H1 (cell line): ENCODE data around the gene TMEM107. TPM values are rescaled to one million over a fixed set of nuclear protein-coding genes. Genes with fewer than 3 reads are reported as not detected.

Experiments used
- NANOG ChIP-seq: IDR thresholded peaks from 2 replicates; pipeline ENCODE4 v1.6.1; 2011; ENCODE audit warnings: low read length, low read depth, mild to moderate bottlenecking, inconsistent platforms; ENCODE audit not compliant: insufficient read depth, poor library complexity, severe bottlenecking
- PHF8 ChIP-seq: fragments of 200-600 bp; sonication (generic); conservative IDR thresholded peaks from 2 replicates; pipeline ENCODE4 v1.7.1; 2012; ENCODE audit warnings: low read depth, mild to moderate bottlenecking, inconsistent platforms, low read length, moderate library complexity
- RAD21 ChIP-seq, 2 experiments: IDR thresholded peaks in 1 of 2; conservative IDR thresholded peaks in 1 of 2; 2 replicates each; pipeline ENCODE4 v1.6.1; 2011; ENCODE audit warnings: low read depth in 2 of 2, low read length in 2 of 2, improper control_type of control experiment in 1 of 2, inconsistent platforms in 1 of 2, mild to moderate bottlenecking in 1 of 2, moderate library complexity in 1 of 2
- polyA plus RNA-seq, 7 experiments: library from polyadenylated mRNA; depleted of rRNA in 3 of 7; stranded (reverse) in 5 of 7; unstranded in 2 of 7; fragments of >200 nt in 5 of 7; fragments of 200-250 nt in 2 of 7; gene quantifications; 1 replicate in 5 of 7; 2 replicates in 1 of 7; 4 replicates in 1 of 7; pipeline versions ENCODE4 v1.2.1 to v1.2.3, GENCODE V29; 2011 to 2013; ENCODE audit warnings: missing spikeins in 2 of 7, mixed read lengths in 2 of 7
- total RNA-seq: library from RNA; stranded (reverse); fragmentation: NEBNext Ultra II Directional; extraction: Animal tissue kit (Norgen Biotek cat#: 25700); gene quantifications from 2 replicates; pipeline ENCODE4 v1.2.1, GENCODE V29; 2021

TMEM107 gene
- total and polyA plus RNA-seq, 2 of the 8 experiments (the other 6 are each of a cell fraction or from before 2014, with no cell fraction given) = 17.3 to 21.5 TPM

DNA sequence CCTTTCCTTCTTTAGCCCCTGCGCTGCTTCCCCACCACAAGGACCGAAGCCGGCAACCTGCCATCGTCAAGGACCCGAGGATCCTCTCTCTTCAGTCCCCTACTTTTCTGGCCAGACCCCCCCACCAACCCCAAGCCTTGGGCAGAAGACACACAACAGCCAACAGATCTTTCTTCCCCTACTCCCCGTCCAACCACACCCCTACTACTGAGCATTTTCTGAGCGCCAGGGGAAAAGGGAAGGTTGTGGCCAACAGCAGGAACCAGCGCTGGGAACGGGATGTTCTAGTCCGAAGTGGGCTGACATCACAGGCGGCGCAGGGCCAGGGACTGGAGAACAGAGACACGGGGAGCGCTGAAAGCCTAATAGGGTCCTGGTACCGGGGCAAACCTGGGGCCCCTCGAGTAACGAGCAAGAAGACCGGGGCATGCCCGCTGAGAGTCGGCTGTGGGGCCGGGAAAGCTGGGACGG, 24.5 kb downstream of the TMEM107 start (continued):
- no peak for TF ChIP-seq RAD21 (IDR thresholded peaks at IDR 0.05 in 1 of 2, conservative IDR thresholded peaks at IDR 0.05 in 1 of 2; ENCODE audit: low read depth in 2 of 2, low read length in 2 of 2)
- TF ChIP-seq NANOG = no peak
- no peak for TF ChIP-seq PHF8
